Renal cortical epithelial cell (primary cell): ENCODE measurements around the gene COLGALT1. TPM values are rescaled to one million over a fixed set of nuclear protein-coding genes. Genes with fewer than 3 reads are reported as not detected.
"Not testable (repeated sequence)": the region's sequence is repeated elsewhere in the genome, so short reads cannot be mapped to it uniquely, and the experiment has no call there.

ENCODE experiments used
- DNase-seq: peaks from one replicate; pipeline ENCODE4 v3.0.0-alpha.2; 2011; ENCODE audit warnings: low read depth
- total RNA-seq: library from RNA; depleted of rRNA; stranded (reverse); fragments of >200 nt; gene quantifications from 2 replicates; pipeline ENCODE4 v1.2.3, GENCODE V29; 2014

COLGALT1 gene
- 53.9 and 75.0 TPM in 2 replicates for total RNA-seq

DNA sequence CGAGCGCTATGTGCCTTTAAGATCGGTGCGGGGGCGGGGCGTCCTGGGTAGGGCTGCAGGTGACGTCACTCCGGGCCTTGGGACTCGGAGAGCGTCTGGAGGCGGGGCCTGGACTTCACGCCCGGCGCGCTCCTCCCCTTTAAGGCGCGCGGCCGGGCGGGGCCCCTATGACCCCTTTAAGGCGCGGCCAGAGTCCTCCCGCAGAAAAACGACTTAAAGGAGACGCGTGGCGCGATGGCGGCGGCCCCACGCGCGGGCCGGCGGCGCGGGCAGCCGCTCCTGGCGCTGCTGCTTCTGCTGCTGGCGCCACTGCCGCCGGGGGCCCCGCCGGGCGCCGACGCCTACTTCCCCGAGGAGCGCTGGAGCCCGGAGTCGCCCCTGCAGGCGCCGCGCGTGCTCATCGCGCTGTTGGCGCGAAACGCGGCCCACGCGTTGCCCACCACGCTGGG is at the start of gene COLGALT1:
Gene COLGALT1, plus strand, starts transcription at position 170 of the 449 bp plus-strand sequence. Its CDS starts 65 bp downstream, at position 235.
- DNase-seq = peak; percentile 86

DNA sequence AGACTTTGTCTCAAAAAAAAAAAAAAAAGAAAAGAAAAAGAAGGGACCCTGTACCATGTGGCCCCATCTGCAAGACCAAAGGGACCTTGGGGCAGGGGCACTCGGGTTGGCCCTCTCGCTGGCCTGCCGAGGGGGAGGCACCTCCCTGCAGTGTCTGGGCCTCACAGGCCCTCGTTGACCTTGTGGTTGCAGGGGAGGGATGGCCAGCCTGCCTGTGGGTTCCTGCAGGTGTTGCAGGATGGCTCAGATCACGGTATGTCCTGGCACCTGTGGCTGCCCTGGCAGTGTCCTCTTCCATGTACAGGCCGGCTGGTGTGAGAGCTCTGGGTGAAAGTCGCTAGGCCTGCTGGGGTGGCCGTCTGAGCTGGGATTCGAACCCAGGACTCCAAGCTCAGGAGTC is 48.7 kb upstream of the COLGALT1 start:
- DNase-seq = no peak

- DNase-seq = not testable (repeated sequence)
These were observed 46.9 kb upstream of the COLGALT1 start for GRCh38 chr19:17508558-17508933.

DNA sequence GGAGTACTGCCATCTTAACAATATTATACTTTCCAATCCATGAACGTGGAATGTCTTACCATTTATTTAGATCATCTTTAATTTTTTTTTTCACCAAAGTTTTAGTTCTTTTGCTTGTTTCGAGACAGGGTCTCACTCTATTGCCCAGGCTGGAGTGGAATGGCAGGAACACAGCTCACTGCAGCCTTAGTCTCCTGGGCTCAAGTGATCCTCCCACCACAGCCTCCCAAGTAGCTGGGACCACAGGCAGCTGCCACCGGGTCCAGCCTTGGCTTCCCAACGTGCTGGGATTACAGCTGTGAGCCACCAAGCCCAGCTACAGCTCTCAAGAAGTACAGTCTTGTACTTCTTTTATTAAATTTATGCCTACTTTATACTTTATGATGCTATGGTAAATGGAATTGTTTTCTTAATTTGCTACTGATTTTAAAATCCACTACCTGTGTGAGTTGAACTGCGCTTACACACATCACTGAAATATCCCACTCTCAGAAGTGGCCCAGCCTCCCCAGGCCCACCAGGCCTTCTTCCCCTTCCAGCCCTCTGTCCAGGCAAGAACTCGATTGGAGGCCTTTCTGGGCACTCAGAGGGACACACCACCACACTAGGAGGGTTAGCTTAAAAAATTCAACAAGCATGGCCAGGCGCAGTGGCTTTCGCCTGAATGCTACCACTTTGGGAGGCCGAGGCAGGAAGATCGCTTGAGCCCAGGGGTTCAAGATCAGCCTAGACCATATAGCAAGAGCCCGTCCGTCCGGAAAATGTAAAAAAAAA is 45.0 kb upstream of the COLGALT1 start:
- no peak for DNase-seq

GRCh38 chr19:17511724-17512573 is 43.5 kb upstream of the COLGALT1 start:
- DNase-seq = peak; percentile 56

- DNase-seq = no peak
These were observed 42.9 kb upstream of the COLGALT1 start for GRCh38 chr19:17512574-17512939.

- no peak for DNase-seq
These were observed 39.9 kb upstream of the COLGALT1 start for GRCh38 chr19:17515408-17516149.

- DNase-seq = no peak
These were observed 37.6 kb upstream of the COLGALT1 start for GRCh38 chr19:17517898-17518297.

DNA sequence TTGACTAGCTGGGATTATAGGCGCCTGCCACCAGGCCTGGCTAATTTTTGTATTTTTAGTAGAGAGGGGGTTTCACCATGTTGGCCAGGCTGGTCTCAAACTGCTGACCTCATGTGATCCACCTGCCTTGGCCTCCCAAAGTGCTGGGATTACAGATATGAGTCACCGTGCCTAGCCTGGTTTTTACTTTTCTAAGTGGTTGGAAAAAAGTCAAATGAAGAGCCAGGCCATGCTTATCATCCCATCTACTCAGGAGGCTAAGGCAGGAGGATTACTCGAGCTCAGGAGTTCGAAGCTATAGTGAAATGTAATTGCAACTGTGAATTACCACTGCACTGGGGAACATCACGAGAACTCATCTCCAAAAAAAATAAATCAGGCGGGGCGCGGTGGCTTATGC is 36.8 kb upstream of the COLGALT1 start:
- not testable (repeated sequence) for DNase-seq

- DNase-seq = no peak
These were observed 35.5 kb upstream of the COLGALT1 start for GRCh38 chr19:17519967-17520366.

- no peak for DNase-seq
These were observed 34.6 kb upstream of the COLGALT1 start for GRCh38 chr19:17520865-17521264.

DNA sequence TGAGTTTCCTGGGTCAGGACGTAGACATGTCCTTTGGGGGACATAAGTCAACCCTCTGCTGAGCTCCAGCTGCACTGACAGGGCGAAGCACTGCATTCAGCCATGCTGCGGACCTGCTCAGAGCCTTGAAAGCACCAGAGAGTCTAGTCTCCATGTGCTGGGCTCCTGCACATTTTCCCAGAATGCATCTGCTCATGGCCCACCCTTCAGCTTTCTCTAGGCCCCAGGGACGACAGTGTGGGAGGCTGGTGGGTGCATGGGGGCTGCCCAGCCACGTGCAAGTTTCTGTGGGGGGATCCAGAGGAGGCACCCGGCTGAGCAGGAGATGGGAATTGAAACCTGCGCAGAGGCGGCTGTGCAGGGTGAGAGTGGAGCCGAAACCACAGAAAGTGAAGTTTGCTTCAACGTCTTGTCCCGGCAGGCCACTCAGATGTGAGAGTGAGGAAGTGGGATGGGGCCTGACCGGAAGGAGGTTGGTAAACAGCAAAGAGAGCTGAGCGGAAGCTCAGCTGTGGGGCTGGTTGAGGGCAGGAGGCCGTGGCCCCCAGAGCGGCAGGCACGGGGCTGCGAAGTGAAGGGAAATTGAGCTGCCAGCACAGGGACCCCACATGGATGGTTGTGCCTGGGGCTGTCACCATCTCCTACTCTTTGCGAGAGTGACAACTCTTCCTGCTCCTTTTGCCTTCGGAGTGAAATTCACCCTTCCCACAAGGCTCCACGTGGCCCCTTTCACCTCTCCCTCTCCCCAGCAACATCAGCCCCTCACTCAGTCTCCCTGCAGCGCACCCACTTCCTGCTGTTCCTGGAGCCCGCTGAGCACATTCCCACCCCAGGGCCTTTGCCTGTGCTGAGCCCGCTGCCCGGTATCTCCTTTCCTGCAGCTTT is 32.2 kb upstream of the COLGALT1 start:
- DNase-seq = no peak

DNA sequence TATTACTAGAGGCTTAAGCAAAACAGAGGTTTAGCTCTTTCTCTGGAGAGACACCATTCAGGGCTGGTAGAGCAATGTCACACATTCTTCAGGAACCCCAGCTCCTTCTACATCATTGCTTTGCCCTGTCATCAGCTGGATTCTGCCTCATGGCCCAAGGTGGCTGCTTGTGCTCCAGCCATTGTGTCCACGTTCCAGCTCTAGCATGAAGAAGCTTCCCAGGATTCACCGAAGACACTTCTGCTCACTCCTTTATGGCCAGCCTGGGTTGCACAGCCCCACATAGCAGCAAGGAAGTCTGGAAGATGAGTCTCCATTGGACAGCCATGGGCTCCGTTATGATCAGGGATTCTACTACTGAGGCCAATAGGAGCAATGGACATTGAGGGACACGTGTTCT is 30.8 kb upstream of the COLGALT1 start:
- no peak for DNase-seq

GRCh38 chr19:17525141-17525540 is 30.3 kb upstream of the COLGALT1 start:
- DNase-seq = no peak

DNA sequence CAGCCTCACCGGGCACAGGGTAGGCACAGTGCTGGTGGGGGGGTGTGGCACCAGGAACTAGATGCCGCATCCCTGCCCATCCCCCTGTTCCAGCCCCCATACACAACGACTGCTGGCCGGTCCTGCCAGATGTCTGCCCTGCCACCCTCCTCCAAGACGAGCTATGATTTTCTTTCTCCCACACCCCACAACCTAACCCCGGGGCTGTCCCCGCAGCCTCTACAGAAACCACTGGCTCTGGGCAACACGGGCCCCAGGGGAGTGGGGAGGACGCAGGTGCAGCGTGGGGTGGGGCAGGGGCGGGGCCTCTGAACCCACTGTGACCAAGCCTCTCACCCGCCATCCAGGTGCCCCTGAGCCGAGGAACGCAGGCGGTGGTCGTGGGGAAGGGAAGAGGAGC is 28.5 kb upstream of the COLGALT1 start:
- DNase-seq = no peak

- DNase-seq = no peak
These were observed 28.1 kb upstream of the COLGALT1 start for GRCh38 chr19:17527326-17527725.

- DNase-seq = no peak
These were observed 26.8 kb upstream of the COLGALT1 start for GRCh38 chr19:17528610-17529009.

GRCh38 chr19:17529239-17530158 is 25.9 kb upstream of the COLGALT1 start:
- no peak for DNase-seq

DNA sequence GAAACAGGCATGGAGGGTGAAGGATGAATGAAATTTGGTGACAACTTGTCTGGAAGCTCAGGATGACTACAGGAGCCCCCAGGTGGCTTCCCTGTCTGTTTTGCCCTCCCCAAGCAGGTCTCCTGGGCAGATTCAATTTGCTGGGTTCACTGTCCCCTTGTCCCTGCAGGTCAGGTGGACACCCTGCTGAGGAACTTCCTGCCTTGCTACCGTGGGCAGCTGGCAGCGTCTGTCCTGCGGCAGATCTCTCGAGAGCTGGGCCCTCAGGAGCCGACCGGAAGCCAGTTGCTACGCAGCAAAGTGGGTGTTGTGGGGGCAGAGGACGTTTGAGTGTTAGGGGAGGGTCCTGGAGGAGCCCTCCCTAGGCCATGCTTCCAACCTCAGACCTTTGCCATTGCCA is 24.9 kb upstream of the COLGALT1 start:
- DNase-seq = no peak

DNA sequence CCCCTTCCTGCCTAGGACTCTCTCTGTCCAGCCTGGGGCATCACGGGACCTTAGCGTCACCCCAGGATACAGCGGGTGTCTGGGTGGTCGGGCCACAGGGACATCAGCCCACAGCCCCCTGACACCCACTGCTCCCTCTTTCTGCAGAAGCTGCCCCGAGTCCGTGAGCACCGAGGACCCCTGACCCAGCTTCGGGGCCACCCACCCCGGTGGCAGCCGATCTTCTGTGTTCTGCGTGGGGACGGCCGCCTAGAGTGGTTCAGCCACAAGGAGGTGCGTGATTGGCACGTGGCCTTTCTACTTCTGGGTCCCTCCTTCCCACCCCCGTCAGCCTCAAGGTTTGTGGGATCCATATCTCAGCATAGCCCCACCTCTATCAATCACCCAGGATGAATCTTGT is 23.3 kb upstream of the COLGALT1 start:
- no peak for DNase-seq
